ENCODE results near the gene TPSG1. TPM values are rescaled to one million over a fixed set of nuclear protein-coding genes. Genes with fewer than 3 reads are reported as not detected.

Gene TPSG1
- total RNA-seq, 1 experiment from 2014 or later = not detected

DNA sequence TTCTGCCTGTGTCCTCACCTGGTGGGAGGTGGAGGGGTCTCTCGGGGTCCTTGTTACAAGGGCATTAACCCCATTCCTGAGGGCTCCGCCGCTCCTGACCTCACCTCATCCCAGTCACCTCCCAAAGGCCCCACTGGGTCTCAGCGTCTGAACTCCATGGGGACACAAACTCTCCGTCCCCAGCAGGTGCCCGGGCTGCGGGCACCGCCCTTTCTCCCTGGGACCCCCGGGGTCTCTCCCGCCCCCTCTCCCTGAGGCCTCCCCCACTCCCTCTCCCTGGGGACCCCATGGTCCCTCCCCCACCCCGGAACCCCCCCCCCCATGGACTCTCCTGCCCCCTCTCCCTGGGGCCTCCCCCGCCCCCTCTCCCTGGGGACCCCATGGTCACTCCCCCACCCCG, 47.3 kb downstream of the TPSG1 start:
- no peak overlapping the region for H3K27ac Mint-ChIP-seq
- DNase-seq (ENCODE audit: low spot score) (no peak), ATAC-seq (no peak)
- CTCF ChIA-PET = no interaction called here
- H3K9me3 Mint-ChIP-seq = no peaks in the 10 kb centered on the region
- H3K36me3 Mint-ChIP-seq = no peaks in the 10 kb centered on the region
- POLR2A ChIA-PET = no interaction called here
- H3K4me3 Mint-ChIP-seq = no peak overlapping the region
- H3K4me1 Mint-ChIP-seq = no peaks in the 10 kb centered on the region
- TF ChIP-seq, protein P1, sequence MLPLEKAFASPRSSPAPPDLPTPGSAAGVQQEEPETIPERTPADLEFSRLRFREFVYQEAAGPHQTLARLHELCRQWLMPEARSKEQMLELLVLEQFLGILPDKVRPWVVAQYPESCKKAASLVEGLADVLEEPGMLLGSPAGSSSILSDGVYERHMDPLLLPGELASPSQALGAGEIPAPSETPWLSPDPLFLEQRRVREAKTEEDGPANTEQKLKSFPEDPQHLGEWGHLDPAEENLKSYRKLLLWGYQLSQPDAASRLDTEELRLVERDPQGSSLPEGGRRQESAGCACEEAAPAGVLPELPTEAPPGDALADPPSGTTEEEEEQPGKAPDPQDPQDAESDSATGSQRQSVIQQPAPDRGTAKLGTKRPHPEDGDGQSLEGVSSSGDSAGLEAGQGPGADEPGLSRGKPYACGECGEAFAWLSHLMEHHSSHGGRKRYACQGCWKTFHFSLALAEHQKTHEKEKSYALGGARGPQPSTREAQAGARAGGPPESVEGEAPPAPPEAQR (CRISPR knock-in tag; IDR thresholded peaks at IDR 0.05) = no peak
- TF ChIP-seq ZNF121 (CRISPR knock-in tag; IDR thresholded peaks at IDR 0.05) (no peak), ZNF671 (CRISPR knock-in tag; IDR thresholded peaks at IDR 0.05) (no peak), ATF1 (CRISPR knock-in tag; IDR thresholded peaks at IDR 0.05) (no peak), GTF2I (CRISPR knock-in tag; conservative IDR thresholded peaks at IDR 0.05) (no peak), ZNF317 (CRISPR knock-in tag; IDR thresholded peaks at IDR 0.05; ENCODE audit: borderline replicate concordance, low read depth) (no peak), CREM (CRISPR knock-in tag; IDR thresholded peaks at IDR 0.05) (no peak), ZNF232 (CRISPR knock-in tag; IDR thresholded peaks at IDR 0.05) (no peak), NR2C2 (CRISPR knock-in tag; IDR thresholded peaks at IDR 0.05) (no peak)
- TF ChIP-seq, protein P2, sequence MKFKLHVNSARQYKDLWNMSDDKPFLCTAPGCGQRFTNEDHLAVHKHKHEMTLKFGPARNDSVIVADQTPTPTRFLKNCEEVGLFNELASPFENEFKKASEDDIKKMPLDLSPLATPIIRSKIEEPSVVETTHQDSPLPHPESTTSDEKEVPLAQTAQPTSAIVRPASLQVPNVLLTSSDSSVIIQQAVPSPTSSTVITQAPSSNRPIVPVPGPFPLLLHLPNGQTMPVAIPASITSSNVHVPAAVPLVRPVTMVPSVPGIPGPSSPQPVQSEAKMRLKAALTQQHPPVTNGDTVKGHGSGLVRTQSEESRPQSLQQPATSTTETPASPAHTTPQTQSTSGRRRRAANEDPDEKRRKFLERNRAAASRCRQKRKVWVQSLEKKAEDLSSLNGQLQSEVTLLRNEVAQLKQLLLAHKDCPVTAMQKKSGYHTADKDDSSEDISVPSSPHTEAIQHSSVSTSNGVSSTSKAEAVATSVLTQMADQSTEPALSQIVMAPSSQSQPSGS (CRISPR knock-in tag; IDR thresholded peaks at IDR 0.05; ENCODE audit: borderline replicate concordance, low read depth) = no peak
- TF ChIP-seq, protein P3, sequence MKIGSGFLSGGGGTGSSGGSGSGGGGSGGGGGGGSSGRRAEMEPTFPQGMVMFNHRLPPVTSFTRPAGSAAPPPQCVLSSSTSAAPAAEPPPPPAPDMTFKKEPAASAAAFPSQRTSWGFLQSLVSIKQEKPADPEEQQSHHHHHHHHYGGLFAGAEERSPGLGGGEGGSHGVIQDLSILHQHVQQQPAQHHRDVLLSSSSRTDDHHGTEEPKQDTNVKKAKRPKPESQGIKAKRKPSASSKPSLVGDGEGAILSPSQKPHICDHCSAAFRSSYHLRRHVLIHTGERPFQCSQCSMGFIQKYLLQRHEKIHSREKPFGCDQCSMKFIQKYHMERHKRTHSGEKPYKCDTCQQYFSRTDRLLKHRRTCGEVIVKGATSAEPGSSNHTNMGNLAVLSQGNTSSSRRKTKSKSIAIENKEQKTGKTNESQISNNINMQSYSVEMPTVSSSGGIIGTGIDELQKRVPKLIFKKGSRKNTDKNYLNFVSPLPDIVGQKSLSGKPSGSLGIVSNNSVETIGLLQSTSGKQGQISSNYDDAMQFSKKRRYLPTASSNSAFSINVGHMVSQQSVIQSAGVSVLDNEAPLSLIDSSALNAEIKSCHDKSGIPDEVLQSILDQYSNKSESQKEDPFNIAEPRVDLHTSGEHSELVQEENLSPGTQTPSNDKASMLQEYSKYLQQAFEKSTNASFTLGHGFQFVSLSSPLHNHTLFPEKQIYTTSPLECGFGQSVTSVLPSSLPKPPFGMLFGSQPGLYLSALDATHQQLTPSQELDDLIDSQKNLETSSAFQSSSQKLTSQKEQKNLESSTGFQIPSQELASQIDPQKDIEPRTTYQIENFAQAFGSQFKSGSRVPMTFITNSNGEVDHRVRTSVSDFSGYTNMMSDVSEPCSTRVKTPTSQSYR (CRISPR knock-in tag; IDR thresholded peaks at IDR 0.05) = no peak
- TF ChIP-seq, protein P4, sequence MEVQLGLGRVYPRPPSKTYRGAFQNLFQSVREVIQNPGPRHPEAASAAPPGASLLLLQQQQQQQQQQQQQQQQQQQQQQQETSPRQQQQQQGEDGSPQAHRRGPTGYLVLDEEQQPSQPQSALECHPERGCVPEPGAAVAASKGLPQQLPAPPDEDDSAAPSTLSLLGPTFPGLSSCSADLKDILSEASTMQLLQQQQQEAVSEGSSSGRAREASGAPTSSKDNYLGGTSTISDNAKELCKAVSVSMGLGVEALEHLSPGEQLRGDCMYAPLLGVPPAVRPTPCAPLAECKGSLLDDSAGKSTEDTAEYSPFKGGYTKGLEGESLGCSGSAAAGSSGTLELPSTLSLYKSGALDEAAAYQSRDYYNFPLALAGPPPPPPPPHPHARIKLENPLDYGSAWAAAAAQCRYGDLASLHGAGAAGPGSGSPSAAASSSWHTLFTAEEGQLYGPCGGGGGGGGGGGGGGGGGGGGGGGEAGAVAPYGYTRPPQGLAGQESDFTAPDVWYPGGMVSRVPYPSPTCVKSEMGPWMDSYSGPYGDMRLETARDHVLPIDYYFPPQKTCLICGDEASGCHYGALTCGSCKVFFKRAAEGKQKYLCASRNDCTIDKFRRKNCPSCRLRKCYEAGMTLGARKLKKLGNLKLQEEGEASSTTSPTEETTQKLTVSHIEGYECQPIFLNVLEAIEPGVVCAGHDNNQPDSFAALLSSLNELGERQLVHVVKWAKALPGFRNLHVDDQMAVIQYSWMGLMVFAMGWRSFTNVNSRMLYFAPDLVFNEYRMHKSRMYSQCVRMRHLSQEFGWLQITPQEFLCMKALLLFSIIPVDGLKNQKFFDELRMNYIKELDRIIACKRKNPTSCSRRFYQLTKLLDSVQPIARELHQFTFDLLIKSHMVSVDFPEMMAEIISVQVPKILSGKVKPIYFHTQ (CRISPR knock-in tag; IDR thresholded peaks at IDR 0.05) = no peak
- H3K27me3 Mint-ChIP-seq (ENCODE audit: low read depth) = no peaks in the 10 kb centered on the region

DNA sequence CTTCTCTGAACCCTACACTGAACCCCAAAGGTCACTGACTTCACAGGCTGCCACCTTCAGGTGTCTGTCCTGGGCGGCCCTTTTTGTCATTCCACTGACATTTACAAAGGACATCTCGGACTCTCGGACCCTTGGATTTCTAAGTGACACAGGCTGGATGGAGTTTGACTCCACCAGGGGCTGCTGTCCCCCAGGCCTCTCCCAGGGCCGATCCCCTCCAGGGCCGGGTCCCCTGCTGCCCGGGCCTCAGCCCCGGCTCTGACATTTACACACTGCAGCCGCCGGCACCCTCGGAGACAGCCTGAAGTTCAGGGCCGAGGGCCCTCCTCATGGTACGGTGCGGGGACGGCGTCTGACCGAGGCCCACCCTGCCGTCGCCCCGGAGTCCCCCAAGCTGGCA, 48.0 kb downstream of the TPSG1 start:
- CTCF ChIA-PET = no interaction called here
- no peak for DNase-seq (ENCODE audit: low spot score)
- Mint-ChIP-seq H3K9me3 (no peaks in the 10 kb centered on the region), H3K4me3 (no peak overlapping the region), H3K4me1 (no peaks in the 10 kb centered on the region), H3K27ac (no peak overlapping the region), H3K27me3 (ENCODE audit: low read depth) (no peaks in the 10 kb centered on the region), H3K36me3 (no peaks in the 10 kb centered on the region)
- no peak for ATAC-seq
- POLR2A ChIA-PET = no interaction called here
- TF ChIP-seq, protein P5, sequence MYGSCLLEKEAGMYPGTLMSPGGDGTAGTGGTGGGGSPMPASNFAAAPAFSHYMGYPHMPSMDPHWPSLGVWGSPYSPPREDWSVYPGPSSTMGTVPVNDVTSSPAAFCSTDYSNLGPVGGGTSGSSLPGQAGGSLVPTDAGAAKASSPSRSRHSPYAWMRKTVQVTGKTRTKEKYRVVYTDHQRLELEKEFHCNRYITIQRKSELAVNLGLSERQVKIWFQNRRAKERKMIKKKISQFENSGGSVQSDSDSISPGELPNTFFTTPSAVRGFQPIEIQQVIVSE (CRISPR knock-in tag; IDR thresholded peaks at IDR 0.05; ENCODE audit: borderline replicate concordance) = no peak
- TF ChIP-seq ZBTB21 (CRISPR knock-in tag; IDR thresholded peaks at IDR 0.05; ENCODE audit: borderline replicate concordance) = no peak
- no peak for TF ChIP-seq ZNF138 (CRISPR knock-in tag; conservative IDR thresholded peaks at IDR 0.05)
- TF ChIP-seq ZNF121 (CRISPR knock-in tag; IDR thresholded peaks at IDR 0.05) = no peak
- TF ChIP-seq, protein P6, sequence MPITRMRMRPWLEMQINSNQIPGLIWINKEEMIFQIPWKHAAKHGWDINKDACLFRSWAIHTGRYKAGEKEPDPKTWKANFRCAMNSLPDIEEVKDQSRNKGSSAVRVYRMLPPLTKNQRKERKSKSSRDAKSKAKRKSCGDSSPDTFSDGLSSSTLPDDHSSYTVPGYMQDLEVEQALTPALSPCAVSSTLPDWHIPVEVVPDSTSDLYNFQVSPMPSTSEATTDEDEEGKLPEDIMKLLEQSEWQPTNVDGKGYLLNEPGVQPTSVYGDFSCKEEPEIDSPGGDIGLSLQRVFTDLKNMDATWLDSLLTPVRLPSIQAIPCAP (CRISPR knock-in tag; IDR thresholded peaks at IDR 0.05) = no peak
- TF ChIP-seq, protein P7, sequence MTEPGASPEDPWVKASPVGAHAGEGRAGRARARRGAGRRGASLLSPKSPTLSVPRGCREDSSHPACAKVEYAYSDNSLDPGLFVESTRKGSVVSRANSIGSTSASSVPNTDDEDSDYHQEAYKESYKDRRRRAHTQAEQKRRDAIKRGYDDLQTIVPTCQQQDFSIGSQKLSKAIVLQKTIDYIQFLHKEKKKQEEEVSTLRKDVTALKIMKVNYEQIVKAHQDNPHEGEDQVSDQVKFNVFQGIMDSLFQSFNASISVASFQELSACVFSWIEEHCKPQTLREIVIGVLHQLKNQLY (CRISPR knock-in tag; IDR thresholded peaks at IDR 0.05) = no peak
- TF ChIP-seq, protein P8, sequence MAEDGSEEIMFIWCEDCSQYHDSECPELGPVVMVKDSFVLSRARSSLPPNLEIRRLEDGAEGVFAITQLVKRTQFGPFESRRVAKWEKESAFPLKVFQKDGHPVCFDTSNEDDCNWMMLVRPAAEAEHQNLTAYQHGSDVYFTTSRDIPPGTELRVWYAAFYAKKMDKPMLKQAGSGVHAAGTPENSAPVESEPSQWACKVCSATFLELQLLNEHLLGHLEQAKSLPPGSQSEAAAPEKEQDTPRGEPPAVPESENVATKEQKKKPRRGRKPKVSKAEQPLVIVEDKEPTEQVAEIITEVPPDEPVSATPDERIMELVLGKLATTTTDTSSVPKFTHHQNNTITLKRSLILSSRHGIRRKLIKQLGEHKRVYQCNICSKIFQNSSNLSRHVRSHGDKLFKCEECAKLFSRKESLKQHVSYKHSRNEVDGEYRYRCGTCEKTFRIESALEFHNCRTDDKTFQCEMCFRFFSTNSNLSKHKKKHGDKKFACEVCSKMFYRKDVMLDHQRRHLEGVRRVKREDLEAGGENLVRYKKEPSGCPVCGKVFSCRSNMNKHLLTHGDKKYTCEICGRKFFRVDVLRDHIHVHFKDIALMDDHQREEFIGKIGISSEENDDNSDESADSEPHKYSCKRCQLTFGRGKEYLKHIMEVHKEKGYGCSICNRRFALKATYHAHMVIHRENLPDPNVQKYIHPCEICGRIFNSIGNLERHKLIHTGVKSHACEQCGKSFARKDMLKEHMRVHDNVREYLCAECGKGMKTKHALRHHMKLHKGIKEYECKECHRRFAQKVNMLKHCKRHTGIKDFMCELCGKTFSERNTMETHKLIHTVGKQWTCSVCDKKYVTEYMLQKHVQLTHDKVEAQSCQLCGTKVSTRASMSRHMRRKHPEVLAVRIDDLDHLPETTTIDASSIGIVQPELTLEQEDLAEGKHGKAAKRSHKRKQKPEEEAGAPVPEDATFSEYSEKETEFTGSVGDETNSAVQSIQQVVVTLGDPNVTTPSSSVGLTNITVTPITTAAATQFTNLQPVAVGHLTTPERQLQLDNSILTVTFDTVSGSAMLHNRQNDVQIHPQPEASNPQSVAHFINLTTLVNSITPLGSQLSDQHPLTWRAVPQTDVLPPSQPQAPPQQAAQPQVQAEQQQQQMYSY (CRISPR knock-in tag; IDR thresholded peaks at IDR 0.05) = no peak
- no peak for TF ChIP-seq SP1 (CRISPR knock-in tag; conservative IDR thresholded peaks at IDR 0.05)
- no peak for TF ChIP-seq ETV6 (CRISPR knock-in tag; IDR thresholded peaks at IDR 0.05)
- TF ChIP-seq, protein P9, sequence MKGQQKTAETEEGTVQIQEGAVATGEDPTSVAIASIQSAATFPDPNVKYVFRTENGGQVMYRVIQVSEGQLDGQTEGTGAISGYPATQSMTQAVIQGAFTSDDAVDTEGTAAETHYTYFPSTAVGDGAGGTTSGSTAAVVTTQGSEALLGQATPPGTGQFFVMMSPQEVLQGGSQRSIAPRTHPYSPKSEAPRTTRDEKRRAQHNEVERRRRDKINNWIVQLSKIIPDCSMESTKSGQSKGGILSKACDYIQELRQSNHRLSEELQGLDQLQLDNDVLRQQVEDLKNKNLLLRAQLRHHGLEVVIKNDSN (CRISPR knock-in tag; IDR thresholded peaks at IDR 0.05) = no peak
